Activated naive CD4-positive, alpha-beta T cell treated with anti-CD3 and anti-CD28 coated beads, Interleukin-2, amount 50 U/mL, for 24 hours (primary cell): ENCODE measurements around the gene UCN3.

Experiments
- H3K27ac Mint-ChIP-seq: one replicate; pipeline ENCODE4 v1.8.0; 2021; ENCODE audit warnings: mild to moderate bottlenecking, mixed read lengths
- H3K27me3 Mint-ChIP-seq: one replicate; pipeline ENCODE4 v1.8.0; 2021; ENCODE audit warnings: mixed read lengths
- H3K36me3 Mint-ChIP-seq: one replicate; pipeline ENCODE4 v1.8.0; 2021; ENCODE audit warnings: mixed read lengths
- H3K4me1 Mint-ChIP-seq: one replicate; pipeline ENCODE4 v1.8.0; 2021; ENCODE audit warnings: mixed read lengths
- H3K4me3 Mint-ChIP-seq: one replicate; pipeline ENCODE4 v1.8.0; 2021; ENCODE audit warnings: mild to moderate bottlenecking, mixed read lengths
- H3K9me3 Mint-ChIP-seq: one replicate; pipeline ENCODE4 v1.8.0; 2021; ENCODE audit warnings: mixed read lengths

The UCN3 gene

GRCh38 chr10:5364890-5365338, at the start of gene UCN3:
Gene UCN3, plus strand, starts transcription at chr10:5364966. Its CDS starts 8,755 bp downstream, at chr10:5373721.
- H3K9me3 Mint-ChIP-seq: no peaks in the 10 kb centered on the region
- peaks cover 5% of the 10 kb centered on the region for H3K27me3 Mint-ChIP-seq
- H3K4me3 Mint-ChIP-seq: no peak within 1 kb of the TSS
- H3K27ac Mint-ChIP-seq: no peak within 1 kb of the TSS
- no peaks in the 10 kb centered on the region for H3K36me3 Mint-ChIP-seq
- H3K4me1 Mint-ChIP-seq: no peaks in the 10 kb centered on the region

GRCh38 chr10:5317547-5318107, 47.1 kb upstream of the UCN3 start:
- Mint-ChIP-seq H3K9me3 (no peaks in the 10 kb centered on the region), H3K4me3 (peak overlapping the region; percentile 16), H3K27ac (peak overlapping the region; percentile 79), H3K27me3 (no peaks in the 10 kb centered on the region), H3K36me3 (no peaks in the 10 kb centered on the region), H3K4me1 (peaks cover 38% of the 10 kb centered on the region)

- Mint-ChIP-seq H3K4me3 (no peak overlapping the region), H3K9me3 (no peaks in the 10 kb centered on the region), H3K4me1 (peaks cover 38% of the 10 kb centered on the region), H3K36me3 (no peaks in the 10 kb centered on the region), H3K27ac (peak overlapping the region; percentile 79), H3K27me3 (no peaks in the 10 kb centered on the region)
These were observed 46.6 kb upstream of the UCN3 start for GRCh38 chr10:5318148-5318547.

GRCh38 chr10:5319863-5320262, 44.9 kb upstream of the UCN3 start:
- Mint-ChIP-seq H3K36me3 (no peaks in the 10 kb centered on the region), H3K4me1 (peaks cover 34% of the 10 kb centered on the region), H3K4me3 (no peak overlapping the region), H3K27ac (no peak overlapping the region), H3K9me3 (no peaks in the 10 kb centered on the region), H3K27me3 (no peaks in the 10 kb centered on the region)

- H3K27me3 Mint-ChIP-seq: peaks cover 1% of the 10 kb centered on the region
- H3K4me1 Mint-ChIP-seq: peaks cover 27% of the 10 kb centered on the region
- no peaks in the 10 kb centered on the region for H3K36me3 Mint-ChIP-seq
- no peak overlapping the region for H3K27ac Mint-ChIP-seq
- no peaks in the 10 kb centered on the region for H3K9me3 Mint-ChIP-seq
- no peak overlapping the region for H3K4me3 Mint-ChIP-seq
These were observed 43.5 kb upstream of the UCN3 start for GRCh38 chr10:5321273-5321672.

- no peaks in the 10 kb centered on the region for H3K9me3 Mint-ChIP-seq
- H3K27me3 Mint-ChIP-seq: peaks cover 4% of the 10 kb centered on the region
- H3K4me1 Mint-ChIP-seq: peaks cover 6% of the 10 kb centered on the region
- H3K4me3 Mint-ChIP-seq: no peak overlapping the region
- no peak overlapping the region for H3K27ac Mint-ChIP-seq
- H3K36me3 Mint-ChIP-seq: no peaks in the 10 kb centered on the region
These were observed 41.3 kb upstream of the UCN3 start for GRCh38 chr10:5323446-5323845.

GRCh38 chr10:5325076-5325475, 39.7 kb upstream of the UCN3 start:
- Mint-ChIP-seq H3K27me3 (peaks cover 4% of the 10 kb centered on the region), H3K4me1 (no peaks in the 10 kb centered on the region), H3K9me3 (no peaks in the 10 kb centered on the region)

GRCh38 chr10:5334196-5334880, 30.4 kb upstream of the UCN3 start:
- H3K27ac Mint-ChIP-seq: no peak overlapping the region
- no peaks in the 10 kb centered on the region for H3K9me3 Mint-ChIP-seq
- H3K36me3 Mint-ChIP-seq: no peaks in the 10 kb centered on the region
- H3K4me3 Mint-ChIP-seq: no peak overlapping the region
- peaks cover 13% of the 10 kb centered on the region for H3K27me3 Mint-ChIP-seq
- no peaks in the 10 kb centered on the region for H3K4me1 Mint-ChIP-seq

More at GRCh38 chr10:5325076-5325475, 39.7 kb upstream of the UCN3 start:
- Mint-ChIP-seq H3K36me3 (no peaks in the 10 kb centered on the region), H3K4me3 (no peak overlapping the region), H3K27ac (no peak overlapping the region)

GRCh38 chr10:5338010-5338409, 26.8 kb upstream of the UCN3 start:
- Mint-ChIP-seq H3K4me1 (no peaks in the 10 kb centered on the region), H3K9me3 (no peaks in the 10 kb centered on the region), H3K27ac (no peak overlapping the region), H3K27me3 (peaks cover 8% of the 10 kb centered on the region), H3K36me3 (no peaks in the 10 kb centered on the region), H3K4me3 (no peak overlapping the region)

- Mint-ChIP-seq H3K27ac (no peak overlapping the region), H3K4me3 (no peak overlapping the region), H3K27me3 (peaks cover 5% of the 10 kb centered on the region), H3K36me3 (no peaks in the 10 kb centered on the region), H3K4me1 (no peaks in the 10 kb centered on the region), H3K9me3 (no peaks in the 10 kb centered on the region)
These were observed 21.7 kb upstream of the UCN3 start for GRCh38 chr10:5343092-5343491.

GRCh38 chr10:5343561-5343960, 21.2 kb upstream of the UCN3 start:
- H3K4me1 Mint-ChIP-seq: no peaks in the 10 kb centered on the region
- peaks cover 2% of the 10 kb centered on the region for H3K27me3 Mint-ChIP-seq
- no peak overlapping the region for H3K4me3 Mint-ChIP-seq
- no peaks in the 10 kb centered on the region for H3K9me3 Mint-ChIP-seq
- H3K27ac Mint-ChIP-seq: no peak overlapping the region
- H3K36me3 Mint-ChIP-seq: no peaks in the 10 kb centered on the region

- H3K27ac Mint-ChIP-seq: no peak overlapping the region
- no peak overlapping the region for H3K4me3 Mint-ChIP-seq
- peaks cover 2% of the 10 kb centered on the region for H3K27me3 Mint-ChIP-seq
- H3K9me3 Mint-ChIP-seq: no peaks in the 10 kb centered on the region
- H3K4me1 Mint-ChIP-seq: no peaks in the 10 kb centered on the region
- no peaks in the 10 kb centered on the region for H3K36me3 Mint-ChIP-seq
These were observed 20.8 kb upstream of the UCN3 start for GRCh38 chr10:5343979-5344378.

- Mint-ChIP-seq H3K9me3 (no peaks in the 10 kb centered on the region), H3K4me3 (no peak overlapping the region), H3K27ac (no peak overlapping the region), H3K4me1 (no peaks in the 10 kb centered on the region), H3K36me3 (no peaks in the 10 kb centered on the region), H3K27me3 (no peaks in the 10 kb centered on the region)
These were observed 20.0 kb upstream of the UCN3 start for GRCh38 chr10:5344746-5345145.

GRCh38 chr10:5346881-5347280, 17.9 kb upstream of the UCN3 start:
- Mint-ChIP-seq H3K9me3 (no peaks in the 10 kb centered on the region), H3K27me3 (no peaks in the 10 kb centered on the region), H3K36me3 (no peaks in the 10 kb centered on the region), H3K4me1 (no peaks in the 10 kb centered on the region), H3K4me3 (no peak overlapping the region), H3K27ac (no peak overlapping the region)

GRCh38 chr10:5349362-5349761, 15.4 kb upstream of the UCN3 start:
- H3K27ac Mint-ChIP-seq: no peak overlapping the region
- H3K4me3 Mint-ChIP-seq: no peak overlapping the region
- no peaks in the 10 kb centered on the region for H3K4me1 Mint-ChIP-seq
- H3K27me3 Mint-ChIP-seq: no peaks in the 10 kb centered on the region
- no peaks in the 10 kb centered on the region for H3K9me3 Mint-ChIP-seq
- H3K36me3 Mint-ChIP-seq: no peaks in the 10 kb centered on the region

GRCh38 chr10:5354068-5354467, 10.7 kb upstream of the UCN3 start:
- H3K9me3 Mint-ChIP-seq: no peaks in the 10 kb centered on the region
- peaks cover 15% of the 10 kb centered on the region for H3K27me3 Mint-ChIP-seq
- H3K4me3 Mint-ChIP-seq: no peak overlapping the region
- H3K4me1 Mint-ChIP-seq: peaks cover 4% of the 10 kb centered on the region
- H3K27ac Mint-ChIP-seq: no peak overlapping the region
- H3K36me3 Mint-ChIP-seq: peaks cover 1% of the 10 kb centered on the region
